H9 (cell line): ENCODE measurements around the gene OR5K2. TPM values are rescaled to one million over a fixed set of nuclear protein-coding genes. Genes with fewer than 3 reads are reported as not detected.

Source experiments
- DNase-seq: peaks from one replicate; pipeline ENCODE4 v3.0.0-alpha.2; 2017
- H2AFZ ChIP-seq: one replicate; pipeline ENCODE4 v1.6.1; 2013; ENCODE audit warnings: mild to moderate bottlenecking, low read length, control low read depth, moderate library complexity
- H2AK5ac ChIP-seq: 2 replicates; pipeline ENCODE4 v1.6.1; 2013; ENCODE audit warnings: low read length, control low read depth, mixed read lengths; ENCODE audit not compliant: insufficient read length
- H2BK120ac ChIP-seq: one replicate; pipeline ENCODE4 v1.6.1; 2013; ENCODE audit warnings: low read depth, mild to moderate bottlenecking, low read length, control low read depth, inconsistent platforms; ENCODE audit not compliant: poor library complexity, severe bottlenecking
- H2BK12ac ChIP-seq: 2 replicates; pipeline ENCODE4 v1.6.1; 2013; ENCODE audit warnings: low read length, control low read depth, mixed read lengths, low read depth; ENCODE audit not compliant: insufficient read length
- H2BK15ac ChIP-seq: 2 replicates; pipeline ENCODE4 v1.6.1; 2013; ENCODE audit warnings: low read depth, low read length, control low read depth
- H2BK20ac ChIP-seq: one replicate; pipeline ENCODE4 v1.6.1; 2013; ENCODE audit warnings: low read depth, mild to moderate bottlenecking, low read length, control low read depth, inconsistent platforms; ENCODE audit not compliant: poor library complexity, severe bottlenecking
- H2BK5ac ChIP-seq: 2 replicates; pipeline ENCODE4 v1.6.1; 2013; ENCODE audit warnings: low read length, control low read depth, mixed read lengths; ENCODE audit not compliant: insufficient read length
- H3K14ac ChIP-seq: 2 replicates; pipeline ENCODE4 v1.6.1; 2013; ENCODE audit warnings: low read length, control low read depth; ENCODE audit not compliant: insufficient read depth
- H3K18ac ChIP-seq: 2 replicates; pipeline ENCODE4 v1.6.1; 2013; ENCODE audit warnings: low read depth, mild to moderate bottlenecking, mixed read lengths, low read length, control low read depth; ENCODE audit not compliant: insufficient read length
- H3K23ac ChIP-seq: 2 replicates; pipeline ENCODE4 v1.6.1; 2013; ENCODE audit warnings: low read length, control low read depth, mixed read lengths, low read depth; ENCODE audit not compliant: insufficient read length
- H3K23me2 ChIP-seq: 2 replicates; pipeline ENCODE4 v1.6.1; 2013; ENCODE audit warnings: low read depth, mild to moderate bottlenecking, mixed read lengths, low read length, control low read depth; ENCODE audit not compliant: insufficient read length, poor library complexity, severe bottlenecking
- H3K27ac ChIP-seq: 2 replicates; pipeline ENCODE4 v1.5.1; 2013; ENCODE audit warnings: low read length, control low read depth, mixed read lengths, low read depth; ENCODE audit not compliant: insufficient read length
- H3K27me3 ChIP-seq: 2 replicates; pipeline ENCODE4 v1.6.1; 2013; ENCODE audit warnings: low read length, control low read depth, inconsistent platforms; ENCODE audit not compliant: insufficient read depth
- H3K4ac ChIP-seq: 2 replicates; pipeline ENCODE4 v1.6.1; 2013; ENCODE audit warnings: low read depth, mild to moderate bottlenecking, control low read depth, inconsistent platforms, low read length, moderate library complexity
- H3K4me1 ChIP-seq: 2 replicates; pipeline ENCODE4 v1.6.1; 2013; ENCODE audit warnings: low read length, control low read depth, inconsistent platforms; ENCODE audit not compliant: insufficient read depth
- H3K4me2 ChIP-seq: 2 replicates; pipeline ENCODE4 v1.6.1; 2013; ENCODE audit warnings: low read length, control low read depth, mixed read lengths; ENCODE audit not compliant: insufficient read length, insufficient read depth
- H3K56ac ChIP-seq: 2 replicates; pipeline ENCODE4 v1.6.1; 2013; ENCODE audit warnings: low read depth, mild to moderate bottlenecking, mixed read lengths, low read length, control low read depth; ENCODE audit not compliant: insufficient read length
- H3K79me1 ChIP-seq: 2 replicates; pipeline ENCODE4 v1.6.1; 2013; ENCODE audit warnings: low read depth, mild to moderate bottlenecking, moderate library complexity, low read length, control low read depth, inconsistent platforms; ENCODE audit not compliant: insufficient read depth, poor library complexity, severe bottlenecking
- H3K79me2 ChIP-seq: 2 replicates; pipeline ENCODE4 v1.6.1; 2013; ENCODE audit warnings: low read length, control low read depth, inconsistent platforms; ENCODE audit not compliant: insufficient read depth
- H3K9ac ChIP-seq: 2 replicates; pipeline ENCODE4 v1.6.1; 2013; ENCODE audit warnings: low read length, control low read depth, mixed read lengths; ENCODE audit not compliant: insufficient read length; ENCODE audit errors: extremely low read depth
- H3K9me3 ChIP-seq: one replicate; pipeline ENCODE4 v1.6.1; 2013; ENCODE audit warnings: low read depth, low read length, inconsistent platforms; ENCODE audit not compliant: control insufficient read depth
- H3T11ph ChIP-seq: one replicate; pipeline ENCODE4 v1.6.1; 2013; ENCODE audit warnings: mild to moderate bottlenecking, low read length, control low read depth, inconsistent platforms
- H4K20me1 ChIP-seq: one replicate; pipeline ENCODE4 v1.6.1; 2013; ENCODE audit not compliant: control insufficient read depth, insufficient read length, insufficient read depth
- H4K5ac ChIP-seq: 2 replicates; pipeline ENCODE4 v1.6.1; 2013; ENCODE audit warnings: low read depth, mild to moderate bottlenecking, mixed read lengths, low read length, control low read depth; ENCODE audit not compliant: insufficient read length
- H4K8ac ChIP-seq: replicated peaks from 2 replicates; pipeline ENCODE4 v1.6.1; 2013; ENCODE audit warnings: low read length, control low read depth, mixed read lengths, low read depth; ENCODE audit not compliant: insufficient read length
- H4K91ac ChIP-seq: 2 replicates; pipeline ENCODE4 v1.6.1; 2013; ENCODE audit warnings: low read depth, mild to moderate bottlenecking, moderate library complexity, mixed read lengths, low read length, control low read depth; ENCODE audit not compliant: insufficient read length
- H3K27ac Mint-ChIP-seq, 3 experiments: 2 replicates in 2 of 3; 3 replicates in 1 of 3; pipeline ENCODE4 v1.8.0; 2020 to 2021; ENCODE audit warnings: mixed read lengths in 3 of 3, mild to moderate bottlenecking in 1 of 3, moderate library complexity in 1 of 3
- H3K27me3 Mint-ChIP-seq: 2 replicates; pipeline ENCODE4 v1.8.0; 2021; ENCODE audit warnings: low read depth, mild to moderate bottlenecking, moderate library complexity, mixed read lengths
- H3K36me3 Mint-ChIP-seq, 3 experiments: 2 replicates in 2 of 3; 3 replicates in 1 of 3; pipeline ENCODE4 v1.8.0; 2020 to 2021; ENCODE audit warnings: low read depth in 3 of 3, mixed read lengths in 3 of 3; ENCODE audit not compliant: insufficient read depth in 1 of 3
- H3K4me1 Mint-ChIP-seq, 2 experiments: 2 replicates each; pipeline ENCODE4 v1.8.0; 2020; ENCODE audit warnings: mixed read lengths in 2 of 2
- H3K4me3 Mint-ChIP-seq, 2 experiments: 2 replicates in 1 of 2; 3 replicates in 1 of 2; pipeline ENCODE4 v1.8.0; 2020 to 2021; ENCODE audit warnings: mild to moderate bottlenecking in 2 of 2, mixed read lengths in 2 of 2, moderate library complexity in 1 of 2
- H3K9me3 Mint-ChIP-seq, 2 experiments: 2 replicates in 1 of 2; 3 replicates in 1 of 2; pipeline ENCODE4 v1.8.0; 2020; ENCODE audit warnings: mild to moderate bottlenecking in 2 of 2, mixed read lengths in 2 of 2, moderate library complexity in 1 of 2
- WGBS: extraction: QIAGEN DNeasy Blood & Tissue Kit; methylation state at CpG from one replicate; pipeline ENCODE4 v1.1.7; 2013; ENCODE audit warnings: missing lambda C conversion rate, low lambda C conversion rate, mixed read lengths; ENCODE audit not compliant: insufficient read length; ENCODE audit errors: extremely low coverage; 5-methylcytosine and 5-hydroxymethylcytosine counted together
- total RNA-seq: library from RNA; stranded (reverse); gene quantifications from 2 replicates; pipeline ENCODE4 v1.2.1, GENCODE V29; 2021
- TF ChIP-seq, protein P1 (sequence below): fragments of 200-600 bp; sonication (generic); conservative IDR thresholded peaks from 3 replicates; pipeline ENCODE4 v1.8.0; 2021; ENCODE audit warnings: antibody characterized with exemption, mild to moderate bottlenecking

OR5K2 gene
- total RNA-seq, 1 experiment from 2014 or later: not detected

DNA sequence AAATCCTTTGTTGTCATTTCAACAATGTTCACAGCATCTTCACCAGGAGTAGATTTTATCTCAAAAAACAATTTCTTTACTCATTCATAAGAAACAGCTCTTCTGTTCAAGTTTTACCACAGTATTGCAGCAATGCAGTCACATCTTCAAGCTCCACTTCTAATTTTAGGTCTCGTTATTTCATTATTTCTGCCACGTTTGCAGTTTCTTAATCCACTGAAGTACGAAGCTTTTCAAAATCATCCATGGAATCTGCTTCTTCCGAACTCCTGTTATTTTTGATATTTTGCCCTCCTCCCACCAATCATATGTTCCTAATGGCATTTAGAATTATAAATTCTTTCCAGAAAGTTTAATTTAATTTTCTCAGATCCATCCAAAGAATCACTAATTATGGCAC lies 47.1 kb upstream of the OR5K2 start:
- Histone ChIP-seq H3K14ac (no peak overlapping the region), H3K18ac (no peak overlapping the region), H3K79me2 (no peaks in the 10 kb centered on the region), H3K27ac (no peak overlapping the region), H4K91ac (no peak overlapping the region), H2AFZ (no peak overlapping the region), H2BK15ac (no peak overlapping the region), H4K20me1 (no peaks in the 10 kb centered on the region), H3K4ac (no peak overlapping the region), H4K8ac (no peak overlapping the region), H2BK120ac (no peak overlapping the region), H2BK12ac (no peak overlapping the region), H3K4me2 (no peak overlapping the region), H3K4me1 (no peaks in the 10 kb centered on the region), H3K79me1 (no peaks in the 10 kb centered on the region), H3K9me3 (no peaks in the 10 kb centered on the region), H2AK5ac (no peak overlapping the region), H3K56ac (no peak overlapping the region), H3T11ph (no peak overlapping the region), H2BK20ac (no peak overlapping the region), H3K9ac (no peak overlapping the region), H4K5ac (no peak overlapping the region), H3K23ac (no peak overlapping the region), H2BK5ac (no peak overlapping the region), H3K27me3 (no peaks in the 10 kb centered on the region), H3K23me2 (no peaks in the 10 kb centered on the region)
- no CpG with 5 or more reads among the region's 4 CpGs for WGBS
- no peak for DNase-seq
- no peaks in the 10 kb centered on the region; a peak in 1 of 5 replicates for H3K9me3 Mint-ChIP-seq
- H3K27me3 Mint-ChIP-seq: no peaks in the 10 kb centered on the region
- H3K36me3 Mint-ChIP-seq: no peaks in the 10 kb centered on the region
- TF ChIP-seq, protein P1, sequence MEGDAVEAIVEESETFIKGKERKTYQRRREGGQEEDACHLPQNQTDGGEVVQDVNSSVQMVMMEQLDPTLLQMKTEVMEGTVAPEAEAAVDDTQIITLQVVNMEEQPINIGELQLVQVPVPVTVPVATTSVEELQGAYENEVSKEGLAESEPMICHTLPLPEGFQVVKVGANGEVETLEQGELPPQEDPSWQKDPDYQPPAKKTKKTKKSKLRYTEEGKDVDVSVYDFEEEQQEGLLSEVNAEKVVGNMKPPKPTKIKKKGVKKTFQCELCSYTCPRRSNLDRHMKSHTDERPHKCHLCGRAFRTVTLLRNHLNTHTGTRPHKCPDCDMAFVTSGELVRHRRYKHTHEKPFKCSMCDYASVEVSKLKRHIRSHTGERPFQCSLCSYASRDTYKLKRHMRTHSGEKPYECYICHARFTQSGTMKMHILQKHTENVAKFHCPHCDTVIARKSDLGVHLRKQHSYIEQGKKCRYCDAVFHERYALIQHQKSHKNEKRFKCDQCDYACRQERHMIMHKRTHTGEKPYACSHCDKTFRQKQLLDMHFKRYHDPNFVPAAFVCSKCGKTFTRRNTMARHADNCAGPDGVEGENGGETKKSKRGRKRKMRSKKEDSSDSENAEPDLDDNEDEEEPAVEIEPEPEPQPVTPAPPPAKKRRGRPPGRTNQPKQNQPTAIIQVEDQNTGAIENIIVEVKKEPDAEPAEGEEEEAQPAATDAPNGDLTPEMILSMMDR: no peak
- H3K27ac Mint-ChIP-seq: no peak overlapping the region
- no peak overlapping the region for H3K4me3 Mint-ChIP-seq
- H3K4me1 Mint-ChIP-seq: peaks cover 0 to 5% of the 10 kb centered on the region in 2 experiments; a peak in 2 of 4 replicates
